Colonic mucosa (tissue), 4 donors: ENCODE measurements around the gene WDR54. TPM values are rescaled to one million over a fixed set of nuclear protein-coding genes. Genes with fewer than 3 reads are reported as not detected.

ENCODE experiments used
- DNase-seq: peaks from one replicate; pipeline ENCODE4 v3.0.0-alpha.2; 2020
- H3K27ac ChIP-seq: fragments of 200-600 bp; one replicate; pipeline ENCODE4 v1.8.0; 2021
- H3K27me3 ChIP-seq: fragments of 200-600 bp; one replicate; pipeline ENCODE4 v1.8.0; 2021
- H3K36me3 ChIP-seq: fragments of 200-600 bp; one replicate; pipeline ENCODE4 v1.8.0; 2021
- H3K4me1 ChIP-seq: fragments of 200-600 bp; one replicate; pipeline ENCODE4 v1.8.0; 2021; ENCODE audit warnings: mild to moderate bottlenecking
- H3K4me3 ChIP-seq: fragments of 200-600 bp; one replicate; pipeline ENCODE4 v1.8.0; 2021
- H3K9ac ChIP-seq, 2 donors: one replicate each; pipeline ENCODE4 v1.7.0; 2013; ENCODE audit warnings: control low read depth in 2 of 2, low read depth in 2 of 2, low read length in 2 of 2
- H3K9me3 ChIP-seq: fragments of 200-600 bp; one replicate; pipeline ENCODE4 v1.8.0; 2021
- CTCF ChIP-seq: fragments of 200-600 bp; IDR thresholded peaks from one replicate; pipeline ENCODE4 v1.8.0; 2022; ENCODE audit warnings: antibody characterized with exemption, mild to moderate bottlenecking
- intact Hi-C: fragments of 100-400 bp; cut with DNase I; formaldehyde crosslinking; loops from one replicate; pipeline ENCODE4 v1.14.1; 2022
- total RNA-seq, 2 donors: library from RNA; stranded (reverse); fragmentation: NEBNext Ultra II Directional in 1 of 2; extraction: Animal tissue kit (Norgen Biotek cat#: 25700) in 1 of 2; gene quantifications; one replicate each; pipeline ENCODE4 v1.2.1, GENCODE V29; 2021
- donor health status: healthy.
- donor health status: DM: no; HTN: no; CAD: no.
- donor health status: DM: no; HTN: no; CAD: no.

The WDR54 gene
- total RNA-seq, 2 donors from 2014 or later = 7.5 to 9.0 TPM

- DNase-seq = no peak
- peaks cover 5% of the 10 kb centered on the region for H3K4me1 ChIP-seq
Measured at GRCh38 chr2:74438248-74438647, 16.7 kb downstream of the WDR54 start.

GRCh38 chr2:74439373-74439772 is 17.8 kb downstream of the WDR54 start:
- Histone ChIP-seq H3K27ac (peak overlapping the region; percentile 90), H3K9me3 (no peaks in the 10 kb centered on the region), H3K4me1 (peaks cover 5% of the 10 kb centered on the region), H3K27me3 (no peaks in the 10 kb centered on the region), H3K4me3 (peak overlapping the region; percentile 46), H3K9ac (peak overlapping the region; percentile 72 to 91), H3K36me3 (no peaks in the 10 kb centered on the region)
- intact Hi-C loops = no loop called here
- DNase-seq = no peak
- no peak for TF ChIP-seq CTCF

More at GRCh38 chr2:74438248-74438647, 16.7 kb downstream of the WDR54 start:
- Histone ChIP-seq H3K36me3 (no peaks in the 10 kb centered on the region), H3K9ac (no peak overlapping the region), H3K27me3 (no peaks in the 10 kb centered on the region), H3K9me3 (no peaks in the 10 kb centered on the region), H3K4me3 (no peak overlapping the region), H3K27ac (no peak overlapping the region)
- intact Hi-C loops = no loop called here
- TF ChIP-seq CTCF = no peak

GRCh38 chr2:74439803-74440377 is 18.4 kb downstream of the WDR54 start:
- no peaks in the 10 kb centered on the region for H3K9me3 ChIP-seq
- H3K27me3 ChIP-seq = no peaks in the 10 kb centered on the region
- peak overlapping the region; percentile 90 for H3K27ac ChIP-seq
- no peak for TF ChIP-seq CTCF
- peak overlapping the region; percentile 72 to 91 for H3K9ac ChIP-seq
- DNase-seq = peak; percentile 63
- H3K4me3 ChIP-seq = peak overlapping the region; percentile 46
- intact Hi-C loops = no loop called here
- no peaks in the 10 kb centered on the region for H3K36me3 ChIP-seq
- H3K4me1 ChIP-seq = peaks cover 5% of the 10 kb centered on the region

- intact Hi-C loops = no loop called here
- H3K27me3 ChIP-seq = no peaks in the 10 kb centered on the region
- peak overlapping the region; percentile 46 for H3K4me3 ChIP-seq
- DNase-seq = peak; percentile 90
- H3K4me1 ChIP-seq = peaks cover 5% of the 10 kb centered on the region
- TF ChIP-seq CTCF = no peak
- H3K9ac ChIP-seq = peak overlapping the region; percentile 72 to 91
- peak overlapping the region; percentile 90 for H3K27ac ChIP-seq
- H3K9me3 ChIP-seq = no peaks in the 10 kb centered on the region
- no peaks in the 10 kb centered on the region for H3K36me3 ChIP-seq
Measured at GRCh38 chr2:74440378-74441169, 19.0 kb downstream of the WDR54 start.

- peak overlapping the region; percentile 72 to 91 for H3K9ac ChIP-seq
- H3K27me3 ChIP-seq = no peaks in the 10 kb centered on the region
- no peaks in the 10 kb centered on the region for H3K36me3 ChIP-seq
- no peak for TF ChIP-seq CTCF
- intact Hi-C loops = no loop called here
- DNase-seq = peak; percentile 60
- H3K27ac ChIP-seq = peak overlapping the region; percentile 90
- no peaks in the 10 kb centered on the region for H3K9me3 ChIP-seq
- H3K4me3 ChIP-seq = peak overlapping the region; percentile 46
- H3K4me1 ChIP-seq = peaks cover 5% of the 10 kb centered on the region
Measured at GRCh38 chr2:74441170-74441689, 19.7 kb downstream of the WDR54 start.
